GM19467 (cell line): ENCODE data around the gene BIK.

ENCODE experiments used
- ATAC-seq: cut with Tn5 transposase; IDR thresholded peaks from one replicate; pipeline ENCODE4 v1.9.1; 2021; ENCODE audit warnings: mild to moderate bottlenecking, moderate library complexity; ENCODE audit not compliant: unreplicated experiment

The BIK gene

DNA sequence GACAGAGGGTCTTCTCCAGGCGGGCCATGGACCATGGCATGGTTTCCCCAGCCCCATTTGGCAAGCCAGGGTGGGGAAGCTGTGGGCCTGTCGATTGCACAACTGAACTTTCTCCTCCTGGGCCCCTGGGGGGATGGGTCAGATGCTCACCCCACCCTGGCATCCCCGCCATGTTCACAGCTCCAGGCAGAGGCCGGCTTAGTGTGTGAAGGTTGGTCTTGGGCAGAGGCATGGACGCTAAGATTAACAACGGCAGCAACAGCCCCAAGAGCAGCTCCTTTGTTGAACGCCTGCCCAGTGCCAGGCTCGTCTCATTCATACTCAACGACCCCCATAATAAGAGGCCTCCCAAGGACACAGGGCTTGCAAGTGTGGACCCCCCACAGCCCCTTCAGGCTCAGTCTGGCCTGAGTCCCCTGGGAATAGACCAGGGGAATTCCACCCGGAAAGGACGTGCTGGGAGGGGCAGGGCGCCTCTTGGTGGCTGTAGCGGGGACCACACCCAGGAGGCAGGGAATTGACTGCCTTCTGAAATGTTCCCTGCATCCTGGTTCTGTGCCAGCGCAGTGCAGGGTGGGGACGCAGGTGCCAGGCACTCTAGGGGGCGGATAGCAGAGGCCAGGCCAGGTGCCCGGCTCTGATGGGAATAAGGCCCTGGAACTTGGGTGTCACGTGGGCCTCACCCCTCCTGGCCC lies 49.1 kb downstream of the BIK start:
- ATAC-seq, result no peak

DNA sequence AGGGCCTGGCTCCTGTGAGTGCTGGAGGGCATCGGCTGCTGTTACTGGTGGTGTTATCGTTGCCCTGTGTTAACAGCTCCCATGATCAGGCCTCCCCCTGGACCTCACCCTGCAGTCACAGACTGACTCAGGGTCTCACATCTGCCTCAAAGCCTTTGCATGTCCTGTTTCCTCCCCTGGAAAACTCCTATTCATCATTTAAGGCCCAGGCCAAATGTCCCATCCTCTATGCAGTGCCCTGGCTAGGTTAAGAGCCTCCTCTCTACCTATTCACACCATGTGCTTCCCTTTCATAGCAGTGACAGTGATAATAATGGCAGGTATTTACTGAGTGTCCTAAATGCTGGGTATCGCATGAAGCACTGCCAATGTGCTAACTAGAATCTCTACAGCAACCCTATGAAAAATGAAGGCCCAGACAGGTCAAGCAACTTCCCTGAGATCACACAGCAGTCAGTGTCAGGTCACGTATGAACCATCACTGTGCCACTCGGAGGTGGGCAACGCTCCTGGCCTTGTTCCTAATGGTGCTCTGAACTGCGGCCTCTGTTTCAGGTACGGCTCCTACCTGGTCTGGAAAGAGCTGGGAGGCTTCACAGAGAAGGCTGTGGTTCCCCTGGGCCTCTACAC lies 50.1 kb downstream of the BIK start:
- no peak for ATAC-seq

DNA sequence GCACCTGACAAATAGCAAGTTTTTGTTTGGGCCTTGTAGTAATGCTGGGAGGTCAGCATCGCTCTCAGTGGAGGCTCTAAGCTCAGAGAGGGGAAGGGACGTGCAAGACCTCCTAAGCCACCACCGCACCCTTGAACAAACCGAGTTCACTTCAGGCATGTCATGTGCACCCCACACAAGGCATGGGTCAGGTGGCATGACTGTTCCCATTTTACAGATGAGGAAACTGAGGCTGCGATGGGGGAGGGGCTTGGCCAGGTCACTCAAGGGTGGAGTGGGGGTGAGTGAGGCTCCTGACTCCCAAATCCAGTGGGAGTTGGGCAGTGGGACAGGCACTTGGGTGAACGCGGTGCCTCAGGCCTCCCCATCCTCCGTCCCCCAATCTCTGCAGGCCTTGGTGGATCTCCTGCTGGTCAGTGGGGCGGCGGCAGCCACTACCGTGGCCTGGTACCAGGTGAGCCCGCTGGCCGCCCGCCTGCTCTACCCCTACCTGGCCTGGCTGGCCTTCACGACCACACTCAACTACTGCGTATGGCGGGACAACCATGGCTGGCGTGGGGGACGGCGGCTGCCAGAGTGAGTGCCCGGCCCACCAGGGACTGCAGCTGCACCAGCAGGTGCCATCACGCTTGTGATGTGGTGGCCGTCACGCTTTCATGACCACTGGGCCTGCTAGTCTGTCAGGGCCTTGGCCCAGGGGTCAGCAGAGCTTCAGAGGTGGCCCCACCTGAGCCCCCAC lies 52.0 kb downstream of the BIK start:
- ATAC-seq, result no peak

DNA sequence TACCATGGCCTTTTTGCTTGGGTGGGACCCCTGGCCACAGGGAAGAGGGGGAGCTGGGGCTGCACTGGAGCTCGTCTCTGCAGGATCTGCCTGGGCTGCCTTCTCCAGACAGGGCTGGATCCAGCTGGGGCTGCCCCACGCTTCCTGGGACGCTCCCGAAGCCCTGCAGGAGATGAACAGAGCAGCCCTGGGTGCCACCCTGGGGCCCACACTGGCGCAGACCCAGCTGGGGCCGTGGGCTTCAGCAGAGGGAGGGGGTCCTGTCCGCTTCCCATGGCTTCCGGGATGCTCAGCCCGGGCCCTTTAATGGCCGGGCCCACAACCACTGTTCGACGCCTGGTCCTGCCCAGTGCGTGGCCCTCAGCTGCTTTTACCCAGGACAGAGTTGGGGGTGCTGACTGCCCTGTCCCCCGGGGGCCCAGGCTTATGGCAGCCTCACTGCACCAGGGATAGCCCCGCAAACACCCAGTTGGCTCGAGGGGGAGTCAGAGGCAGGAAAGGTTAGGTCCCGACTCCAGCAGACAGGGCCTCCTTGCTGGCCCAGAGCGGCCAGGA lies 52.8 kb downstream of the BIK start:
- ATAC-seq, result no peak

DNA sequence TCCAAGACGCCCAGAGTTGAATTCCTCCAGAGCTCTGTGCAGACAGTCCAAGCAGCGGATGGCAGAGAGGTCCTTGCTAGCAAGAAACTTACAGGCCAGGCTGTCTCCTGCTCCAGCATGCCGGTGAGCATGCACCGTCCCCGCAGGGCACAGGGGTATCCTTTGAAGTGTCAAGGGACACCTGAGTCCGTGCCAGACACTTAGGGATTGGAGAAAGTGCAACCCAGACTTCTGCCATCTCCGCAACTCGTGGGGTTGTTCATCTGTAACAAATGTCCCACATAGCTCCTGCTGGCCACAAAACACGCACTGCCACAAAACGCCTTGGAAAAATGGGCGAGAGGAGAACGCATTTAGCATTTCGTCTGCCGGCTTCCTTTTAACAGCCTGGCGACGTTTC lies 54.1 kb downstream of the BIK start:
- no peak for ATAC-seq

DNA sequence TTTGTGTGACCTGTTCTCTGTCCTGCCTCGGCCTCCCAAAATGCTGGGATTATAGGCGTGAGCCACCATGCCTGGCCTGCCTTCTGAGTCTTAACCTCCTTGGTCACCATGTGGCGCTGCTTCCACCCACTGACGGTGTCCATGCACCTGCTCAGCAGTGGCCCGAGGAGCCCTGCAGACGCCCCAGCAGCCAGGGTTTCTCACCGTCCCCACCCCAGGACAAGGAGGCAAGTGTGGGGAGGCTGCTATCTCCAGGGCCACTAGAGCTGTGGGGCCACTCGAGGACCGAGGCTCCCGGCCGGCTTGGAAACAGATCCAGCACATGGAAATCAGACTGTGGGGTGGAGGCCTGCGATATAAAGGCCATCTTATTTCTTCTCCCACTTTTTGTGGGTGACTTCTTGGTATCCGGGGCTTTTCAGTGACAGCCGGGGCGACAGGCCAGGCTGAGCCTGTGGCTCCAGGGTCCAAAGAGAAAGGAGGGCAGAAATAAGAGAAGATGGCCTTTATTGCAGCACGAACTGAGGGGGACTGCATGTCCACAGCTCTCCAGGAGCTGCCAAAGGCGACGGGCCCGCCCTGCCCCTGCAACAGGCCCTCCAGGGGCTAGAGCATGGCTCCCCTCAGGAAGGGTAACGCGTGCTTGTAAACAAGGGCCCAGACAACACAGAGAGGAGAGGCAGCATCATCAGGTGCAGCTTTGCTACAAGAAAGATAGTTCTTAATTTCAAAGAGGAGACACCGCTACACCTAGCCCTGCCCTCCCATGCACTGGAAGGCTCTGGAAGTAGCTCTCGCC lies 55.8 kb downstream of the BIK start:
- no peak for ATAC-seq

DNA sequence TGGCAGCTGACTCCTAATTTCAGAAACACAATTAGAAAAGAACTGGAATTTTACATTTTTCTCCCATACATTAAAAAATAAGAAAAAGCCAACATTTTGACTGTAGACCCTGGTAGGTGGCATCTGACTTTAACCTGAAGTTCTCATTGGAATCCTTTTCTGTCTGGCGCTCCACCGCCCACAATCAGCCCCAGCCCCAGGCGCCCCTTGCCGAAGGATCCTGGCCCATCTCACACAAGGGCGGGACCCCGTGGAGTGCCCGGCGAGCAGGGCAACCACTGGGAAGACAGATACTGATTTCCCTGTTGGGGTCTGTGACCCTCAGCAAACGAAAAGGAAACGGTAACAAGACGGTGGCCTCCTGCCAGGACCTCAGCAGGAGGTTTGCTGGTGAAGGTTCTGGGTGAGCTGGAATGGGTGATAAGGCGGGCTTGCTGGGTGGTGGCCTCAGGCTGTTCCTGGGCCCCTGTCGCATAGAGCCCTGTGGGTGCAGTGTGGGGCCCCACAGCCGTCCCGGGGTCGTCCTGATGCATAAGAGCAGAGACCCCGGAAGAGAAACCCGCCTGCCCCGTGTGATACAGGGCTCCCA lies 56.5 kb downstream of the BIK start:
- ATAC-seq, result no peak

DNA sequence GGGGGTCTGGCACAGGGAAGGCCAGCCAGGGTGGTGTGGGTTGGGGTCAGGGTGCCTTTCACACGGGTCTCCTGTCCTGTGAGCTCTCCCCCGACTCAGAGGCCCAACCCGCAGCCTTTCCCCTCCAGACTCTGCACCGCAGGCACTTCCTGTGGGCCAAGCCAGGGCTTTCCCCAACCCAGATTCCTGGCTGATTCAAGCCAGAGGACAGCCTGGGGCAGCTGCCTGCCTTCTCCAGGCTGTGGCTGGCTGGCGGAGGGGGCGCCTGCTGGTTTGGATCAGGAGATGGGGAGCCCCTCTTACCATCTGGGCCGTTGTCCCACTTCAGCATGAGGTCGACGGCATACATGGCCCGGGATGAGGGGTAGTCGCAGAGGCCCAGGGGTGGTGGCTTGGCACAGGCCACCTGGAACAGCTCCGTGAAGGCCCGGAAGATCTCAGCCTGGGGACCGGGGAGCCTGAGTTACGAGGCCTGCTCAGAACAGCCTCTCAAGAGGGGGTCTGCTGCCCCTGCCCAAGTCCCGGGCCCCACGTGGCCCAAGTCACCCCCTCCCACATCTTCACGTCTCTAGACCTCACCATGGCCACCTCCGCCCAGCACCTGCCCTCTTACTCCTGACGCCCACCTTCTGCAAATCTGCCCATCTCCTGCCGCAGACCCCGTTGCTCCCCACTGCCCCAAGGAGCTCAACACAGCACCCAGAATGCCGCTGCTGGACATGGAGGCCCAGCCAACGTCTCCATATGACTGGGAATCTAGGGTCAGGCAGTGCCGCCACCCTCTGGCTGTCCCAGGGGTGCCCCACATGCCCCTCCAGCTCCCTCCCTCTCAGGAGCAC lies 58.1 kb downstream of the BIK start:
- ATAC-seq, result no peak

DNA sequence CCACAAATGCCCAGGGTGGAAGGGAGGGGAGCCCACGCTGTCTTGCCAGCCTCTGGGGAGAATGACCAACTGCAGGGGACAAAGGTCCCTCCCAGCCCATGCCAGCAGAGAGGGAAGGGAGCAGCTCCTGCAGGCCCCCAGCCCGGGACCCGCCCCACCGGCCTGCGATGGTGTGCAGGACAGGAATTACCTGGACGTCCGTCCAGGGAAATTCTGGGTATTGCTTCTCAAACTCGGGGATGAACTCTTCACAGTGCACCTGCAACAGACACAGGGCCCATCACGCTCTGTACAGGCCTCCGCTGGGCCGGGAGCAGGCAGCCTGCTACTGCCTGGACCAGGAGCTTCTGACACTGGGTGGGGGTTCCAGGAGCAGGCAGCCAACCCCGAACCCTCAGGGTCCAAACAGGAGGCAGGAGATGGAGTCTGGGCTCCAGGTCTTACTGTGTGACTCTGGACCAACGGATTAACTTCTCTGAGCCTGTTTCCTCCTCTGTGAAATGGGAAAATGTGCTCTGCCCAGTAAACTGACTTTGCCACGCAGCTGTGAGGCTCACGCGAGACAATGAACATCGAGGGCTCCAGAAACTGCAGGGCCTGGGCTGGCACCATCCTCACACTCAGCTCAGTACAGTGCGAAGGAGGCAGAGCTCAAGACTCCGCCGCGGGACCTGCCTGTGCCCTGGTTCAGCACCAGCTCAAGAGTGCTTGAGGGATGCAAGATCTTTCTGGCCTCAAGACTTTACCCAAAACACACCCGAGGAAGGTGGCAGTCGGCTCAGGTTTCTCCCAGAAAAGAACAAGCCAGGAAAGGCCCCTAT lies 59.0 kb downstream of the BIK start:
- ATAC-seq, result no peak

DNA sequence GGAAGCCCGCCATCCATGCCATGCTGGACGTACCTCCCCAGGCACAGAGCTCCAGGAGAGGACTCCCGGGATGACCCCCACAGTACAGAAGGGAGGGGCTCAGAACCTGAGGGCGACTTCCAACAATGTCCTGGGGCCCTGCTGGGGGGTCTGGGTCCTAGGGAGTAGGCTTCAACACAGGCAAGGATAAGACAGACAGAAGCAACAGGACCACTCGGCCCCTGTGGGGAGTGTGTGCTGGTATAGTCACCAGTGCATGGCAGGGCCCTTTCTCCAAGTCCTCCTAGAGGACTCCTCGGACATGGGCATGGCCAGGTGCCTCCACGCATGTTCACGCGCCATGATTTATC lies 59.6 kb downstream of the BIK start:
- no peak for ATAC-seq

DNA sequence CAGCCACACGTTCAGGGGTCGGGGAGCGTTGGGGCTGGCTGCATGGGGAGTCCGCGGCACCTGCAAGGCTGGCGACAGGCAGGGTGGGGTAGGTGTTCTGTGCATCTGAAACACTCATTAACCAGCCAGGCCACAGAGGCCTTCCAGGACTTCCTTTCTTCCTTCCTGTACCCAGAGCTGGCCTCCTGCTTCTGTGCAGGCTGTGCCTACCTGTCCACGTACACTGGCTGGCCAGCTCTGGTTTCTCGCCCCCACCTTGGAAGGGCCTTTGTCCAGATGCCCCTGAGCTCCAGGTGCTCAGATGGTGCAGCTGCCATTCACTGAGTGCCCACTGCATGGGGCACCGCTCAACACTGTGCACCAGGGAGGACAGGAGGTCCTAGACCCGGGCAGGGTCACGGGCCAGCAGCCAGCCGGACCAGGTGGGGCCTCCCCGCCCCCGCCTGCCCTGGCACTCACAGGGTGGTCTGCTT lies 60.5 kb downstream of the BIK start:
- ATAC-seq, result no peak

DNA sequence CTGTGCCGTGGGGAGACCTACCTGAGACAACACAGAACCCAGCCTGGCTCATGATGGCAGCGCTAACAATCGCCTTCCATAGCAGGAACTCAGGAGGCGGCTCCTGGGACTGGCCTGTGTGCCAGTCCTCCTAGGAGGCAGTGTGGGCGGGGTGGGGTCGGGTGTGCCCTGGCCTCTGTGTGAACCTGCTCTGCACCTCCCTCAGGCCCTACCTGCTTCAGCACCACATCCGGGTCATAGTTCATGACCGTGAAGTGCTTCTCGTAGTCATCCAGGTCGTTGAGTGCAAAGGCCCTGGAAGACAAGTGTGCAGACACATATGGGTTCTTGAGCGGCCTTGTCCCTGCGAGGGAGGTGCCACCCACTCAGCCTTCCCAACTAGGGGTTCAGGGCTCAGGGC lies 61.1 kb downstream of the BIK start:
- no peak for ATAC-seq

DNA sequence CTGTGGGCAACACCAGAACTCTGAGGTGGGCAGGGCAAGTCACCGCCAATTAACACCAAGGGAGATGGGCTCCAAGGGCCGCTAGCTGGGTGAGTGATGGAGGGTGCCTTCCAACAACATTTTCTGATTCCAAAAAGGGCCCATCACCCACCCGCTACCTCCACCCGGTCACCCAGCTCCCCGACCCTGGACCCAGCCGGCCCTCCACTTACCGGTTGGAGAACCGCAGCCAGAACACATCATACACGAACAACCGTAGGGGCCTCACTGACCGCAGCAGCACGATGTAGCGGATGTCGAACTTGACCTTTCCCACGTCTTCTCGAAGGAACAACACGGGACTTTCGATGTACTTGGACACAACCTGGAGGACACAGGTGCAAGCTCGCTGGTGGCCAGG lies 61.6 kb downstream of the BIK start:
- ATAC-seq, result no peak

DNA sequence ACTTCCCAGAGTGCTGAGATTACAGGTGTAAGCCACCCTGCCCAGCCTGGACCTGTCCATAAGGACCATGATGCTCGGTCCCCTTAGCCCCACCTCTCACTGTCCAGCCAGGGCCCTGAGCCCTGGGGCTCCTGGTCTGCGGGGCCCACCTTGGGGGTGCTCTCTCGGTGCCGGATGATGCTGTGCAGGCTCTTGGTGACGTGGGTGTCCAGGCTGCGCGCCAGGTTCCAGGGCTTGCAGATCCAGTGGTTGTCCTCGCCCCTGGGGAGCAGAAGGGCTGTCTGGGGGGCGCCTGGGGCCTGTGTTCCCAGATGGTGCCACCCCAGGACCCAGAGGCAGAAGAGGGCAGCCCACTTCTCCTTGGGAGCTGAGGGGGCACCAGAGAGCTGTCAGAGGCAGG lies 63.0 kb downstream of the BIK start:
- no peak for ATAC-seq

DNA sequence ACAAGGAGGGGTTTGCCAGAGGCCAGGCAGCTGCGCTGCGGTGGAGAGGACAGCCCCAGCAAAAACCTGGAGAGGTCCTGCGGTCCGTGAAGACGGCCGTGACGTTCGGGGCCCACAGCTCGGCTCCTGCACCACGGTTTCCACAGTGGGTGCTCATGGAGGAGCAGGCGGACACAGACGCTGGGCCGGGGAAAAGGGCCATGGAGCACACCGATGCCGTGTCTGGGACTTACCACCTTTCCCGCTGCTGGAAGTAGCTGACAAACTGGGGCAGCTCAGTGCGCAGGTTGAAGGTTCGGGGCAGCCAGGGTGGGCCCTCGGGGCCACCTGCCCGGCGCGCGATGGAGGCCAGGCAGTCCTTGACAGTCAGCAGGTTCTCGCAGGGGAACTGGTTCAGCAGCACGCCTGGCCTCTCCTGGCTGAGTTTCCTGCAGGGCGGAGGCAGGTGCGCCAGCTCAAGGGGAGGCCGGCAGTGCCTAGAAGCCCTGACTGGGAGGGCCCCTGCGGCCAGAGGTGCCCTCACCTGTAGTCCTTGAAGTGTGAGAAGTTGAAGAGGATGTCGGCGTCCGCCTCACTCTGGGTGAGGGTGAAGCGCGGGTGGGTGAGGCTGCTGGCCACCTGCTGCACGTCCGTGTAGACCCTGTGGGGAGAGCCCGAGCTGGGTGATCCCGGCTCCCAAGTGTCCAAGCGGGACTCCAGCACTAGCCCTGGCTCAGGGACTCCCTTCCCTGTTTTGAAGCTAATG lies 63.6 kb downstream of the BIK start:
- ATAC-seq, result no peak

DNA sequence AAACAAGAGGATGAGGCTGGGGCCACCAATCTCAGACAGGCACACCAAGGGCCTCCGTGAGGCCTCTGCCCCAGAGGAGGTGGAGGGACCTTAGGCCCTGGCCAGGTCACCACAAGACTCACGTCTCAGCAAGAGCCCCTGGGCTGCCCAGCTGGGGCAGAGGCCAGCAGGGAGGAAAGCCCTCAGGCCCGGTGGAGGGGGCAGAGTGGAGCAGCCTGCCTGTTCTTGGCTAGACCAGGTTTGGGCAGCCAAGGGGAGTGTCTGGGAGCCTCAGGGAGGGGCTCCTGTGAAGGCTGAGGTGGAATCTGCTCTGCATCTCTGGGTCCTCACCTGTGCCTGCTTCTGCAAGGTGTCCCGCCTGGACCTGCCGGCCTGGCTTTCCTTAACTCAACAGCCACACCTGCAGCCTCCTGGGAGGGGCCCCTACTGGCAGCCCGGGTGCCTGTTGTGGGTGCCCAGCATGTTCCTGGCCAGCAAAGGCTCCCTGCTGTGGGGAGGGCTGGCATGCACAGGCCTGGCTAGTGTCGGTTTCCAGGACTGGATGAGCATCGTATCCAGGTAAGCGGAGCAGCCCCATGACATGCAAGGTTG lies 64.5 kb downstream of the BIK start:
- no peak for ATAC-seq

DNA sequence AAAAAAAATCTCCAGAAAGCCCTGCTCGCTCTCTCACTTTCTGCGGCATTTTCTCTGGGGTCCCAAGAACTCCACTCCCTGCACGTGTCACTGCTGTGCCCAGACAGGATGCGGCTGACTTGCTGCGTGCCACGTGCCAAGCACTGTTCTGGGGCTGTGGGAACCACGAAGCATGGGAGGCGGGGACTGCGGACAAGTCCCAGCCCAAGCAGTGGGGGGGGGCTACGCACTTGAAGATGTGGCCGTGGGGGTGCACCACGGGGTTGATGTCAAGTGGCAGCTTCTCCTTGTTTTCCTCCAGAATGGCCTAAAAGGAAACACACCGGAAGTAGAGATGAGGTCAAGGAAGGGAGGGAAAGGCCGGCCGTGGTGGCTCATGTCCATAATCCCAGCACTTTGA lies 65.5 kb downstream of the BIK start:
- no peak for ATAC-seq

DNA sequence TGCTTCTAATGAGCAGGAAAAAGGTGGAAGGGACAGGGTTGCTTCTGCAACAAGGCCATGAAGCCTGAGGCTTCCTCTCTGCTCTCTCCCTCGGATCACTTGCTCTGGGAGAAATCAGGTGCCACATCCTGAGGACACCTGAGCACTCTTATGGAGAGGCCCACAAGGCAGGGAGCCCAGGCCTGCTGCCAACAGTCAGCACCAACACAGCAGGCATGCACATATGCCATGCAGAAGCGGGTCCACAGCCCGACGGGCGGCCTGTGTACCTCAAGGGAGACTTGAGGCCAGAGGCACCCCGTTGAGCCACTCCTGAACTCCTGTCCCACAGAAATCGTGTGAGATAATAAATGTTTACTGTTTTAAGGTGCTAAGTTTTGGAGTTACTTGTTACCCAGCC lies 66.9 kb downstream of the BIK start:
- no peak for ATAC-seq
